GM04503 (cell line): Measurements from ENCODE around the gene MOG.
"Not testable (repeated sequence)": the region's sequence is repeated elsewhere in the genome, so short reads cannot be mapped to it uniquely, and the experiment has no call there.

Experiments used
- DNase-seq: peaks from one replicate; pipeline ENCODE4 v3.0.0-alpha.2; 2012; ENCODE audit warnings: low read depth

Gene MOG

DNA sequence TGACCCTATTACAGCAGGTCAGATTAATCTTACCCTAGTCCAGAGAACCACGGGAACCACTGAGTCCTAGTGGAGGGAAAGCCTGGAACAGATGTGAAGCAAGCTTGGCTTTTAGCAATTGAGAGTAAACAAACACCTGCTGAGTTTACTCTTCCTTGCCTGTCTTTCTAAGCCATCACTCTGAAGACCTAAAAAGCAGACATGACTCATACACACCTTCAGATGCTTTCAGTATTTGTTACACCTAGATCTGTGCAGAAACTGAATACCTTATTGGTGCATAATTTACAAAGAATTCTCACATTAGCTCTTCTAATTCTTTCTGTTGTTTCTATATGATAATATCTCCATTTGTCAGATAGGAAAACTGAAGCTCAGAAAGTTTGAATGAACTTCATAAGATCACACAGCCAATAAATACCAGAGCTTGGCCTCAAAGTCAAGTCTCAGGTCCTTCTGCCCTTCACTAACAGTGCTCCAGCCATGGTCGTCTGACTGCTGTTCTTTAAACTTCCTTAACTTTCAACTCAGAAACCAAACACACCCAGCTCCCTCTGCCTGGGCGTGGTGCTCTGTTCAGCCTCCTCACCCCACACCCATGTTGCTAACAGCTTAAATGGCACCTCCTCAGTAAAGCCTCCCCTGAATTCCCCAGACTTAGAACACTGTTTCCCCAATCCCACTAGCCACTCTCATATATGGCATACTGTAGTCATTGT is 15.3 kb upstream of the MOG start:
- no peak for DNase-seq

DNA sequence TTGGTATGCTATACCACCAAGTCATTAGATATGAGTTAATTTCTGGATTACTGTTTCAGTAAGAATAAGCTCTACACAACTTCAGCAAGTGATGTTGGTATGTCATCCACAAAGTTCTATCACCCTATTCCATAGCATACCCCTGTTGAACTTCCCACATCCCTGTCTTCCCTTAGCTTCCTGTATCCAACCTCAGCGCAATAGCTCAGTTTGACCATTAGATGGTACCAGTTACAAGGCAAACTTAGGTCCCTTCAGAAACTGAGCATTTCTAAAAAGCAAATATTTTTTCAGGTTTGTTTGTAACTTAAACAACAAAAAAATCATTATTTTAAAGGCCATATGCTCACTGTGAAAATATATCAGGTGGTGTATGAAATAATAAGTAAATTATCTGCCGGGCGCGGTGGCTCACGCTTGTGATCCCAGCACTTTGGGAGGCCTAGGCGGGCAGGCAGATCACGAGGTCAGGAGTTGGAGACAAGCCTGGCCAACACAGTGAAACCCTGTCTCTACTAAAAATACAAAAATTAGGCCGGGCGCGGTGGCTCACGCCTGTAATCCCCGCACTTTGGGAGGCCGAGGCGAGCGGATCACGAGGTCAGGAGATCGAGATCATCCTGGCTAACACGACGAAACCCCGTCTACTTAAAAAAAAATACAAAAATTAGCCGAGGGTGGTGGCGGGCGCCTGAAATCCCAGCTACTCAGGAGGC is 8.8 kb upstream of the MOG start:
- no peak for DNase-seq

DNA sequence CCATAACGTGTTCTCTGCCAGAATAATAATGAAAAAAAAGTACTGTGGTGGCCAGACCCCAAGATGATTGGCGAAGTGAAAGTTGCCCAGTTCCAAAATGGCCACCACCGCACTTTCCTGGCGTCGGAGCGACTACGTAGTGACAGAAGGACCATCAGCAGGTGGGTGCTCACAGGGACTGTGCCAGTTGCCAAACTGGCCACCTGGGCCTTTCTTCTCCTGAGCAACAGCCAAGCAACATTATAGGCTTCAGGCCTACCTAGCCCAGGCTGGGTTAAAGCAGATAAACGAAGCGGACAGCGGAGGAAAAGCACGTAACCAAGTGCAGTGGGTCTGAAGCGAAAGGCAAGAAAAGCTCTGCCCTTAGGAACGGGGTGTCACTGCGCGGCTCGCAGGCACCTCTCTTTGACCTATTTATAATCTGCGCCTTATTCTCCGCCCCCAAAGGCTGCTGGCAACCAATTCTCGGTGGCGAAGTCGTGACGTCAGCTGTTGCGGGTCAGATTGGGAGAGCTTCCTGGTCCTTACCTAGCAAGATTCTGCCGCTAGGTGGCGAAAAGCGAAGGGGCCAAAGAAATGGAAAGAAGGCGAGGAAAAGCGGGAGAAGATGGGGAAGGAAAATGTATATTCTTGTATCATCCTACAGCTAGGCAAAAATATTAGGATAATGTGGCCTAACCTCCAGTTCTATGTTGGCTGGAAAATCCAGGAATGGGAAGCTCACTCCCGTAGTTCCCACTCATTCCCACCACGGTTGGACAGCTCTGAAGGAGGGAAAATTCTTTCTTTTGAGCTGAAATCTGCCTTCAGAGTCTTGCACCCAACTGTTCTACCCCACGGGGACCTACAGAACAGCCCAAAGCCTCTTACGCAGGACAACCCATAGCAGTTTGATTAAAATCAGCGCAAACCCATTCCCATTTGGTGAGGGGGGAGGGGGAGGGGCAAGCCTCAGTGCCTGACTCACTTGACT is 6.9 kb upstream of the MOG start:
- peak; percentile 75 for DNase-seq

DNA sequence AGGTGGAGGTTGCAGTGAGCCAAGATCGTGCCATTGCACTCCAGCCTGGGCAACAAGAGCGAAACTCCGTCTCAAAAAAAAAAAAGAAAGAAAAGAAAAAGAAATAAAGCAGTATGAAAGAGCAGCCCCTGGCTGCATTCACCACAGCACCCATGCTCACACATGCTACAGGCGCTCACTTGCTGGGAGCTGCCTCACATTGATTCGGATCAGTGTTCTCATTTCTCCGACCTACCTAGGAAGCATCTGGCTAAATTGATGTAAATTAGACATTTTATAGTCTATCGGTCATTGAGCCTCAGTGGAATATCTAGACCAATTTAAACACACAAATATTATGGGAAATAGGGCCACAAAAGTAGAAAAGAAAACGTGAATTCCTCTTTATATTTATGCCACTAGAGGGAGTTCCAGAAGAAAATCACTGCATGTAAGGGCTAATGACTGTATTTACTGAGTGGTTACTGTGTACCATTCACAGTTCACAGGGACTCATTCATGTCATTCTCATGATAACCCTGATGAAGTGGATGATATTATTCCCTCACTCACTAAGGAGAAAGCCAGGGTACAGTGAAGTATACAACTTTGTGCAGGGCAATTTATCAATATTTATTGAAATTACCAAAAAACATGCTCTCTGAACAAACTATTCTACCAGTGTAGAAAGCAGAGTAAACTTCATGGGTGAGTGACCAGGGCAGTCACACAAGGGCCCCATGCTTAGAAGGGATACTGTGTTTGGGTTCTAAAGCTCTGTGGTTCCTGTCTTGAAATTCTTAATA is 5.3 kb upstream of the MOG start:
- DNase-seq, result no peak

DNA sequence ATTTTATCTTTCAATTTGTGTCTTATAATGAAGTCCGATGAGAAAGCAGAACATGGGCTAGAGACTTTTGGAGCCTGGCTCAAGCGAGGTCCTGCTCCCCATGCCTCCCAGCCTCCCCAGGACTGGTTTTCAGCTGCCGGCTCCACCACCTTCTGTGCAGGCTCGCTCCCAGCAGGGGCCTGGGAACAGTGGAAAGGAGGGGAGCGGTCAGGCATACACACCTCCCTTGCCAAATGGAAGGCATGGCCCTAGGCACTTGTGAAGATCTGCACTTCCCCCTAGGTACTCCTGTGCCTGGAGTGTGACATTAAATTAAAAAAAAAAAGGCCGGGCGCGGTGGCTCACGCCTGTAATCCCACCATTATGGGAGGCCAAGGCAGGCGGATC is 4.7 kb upstream of the MOG start:
- DNase-seq, result no peak

DNA sequence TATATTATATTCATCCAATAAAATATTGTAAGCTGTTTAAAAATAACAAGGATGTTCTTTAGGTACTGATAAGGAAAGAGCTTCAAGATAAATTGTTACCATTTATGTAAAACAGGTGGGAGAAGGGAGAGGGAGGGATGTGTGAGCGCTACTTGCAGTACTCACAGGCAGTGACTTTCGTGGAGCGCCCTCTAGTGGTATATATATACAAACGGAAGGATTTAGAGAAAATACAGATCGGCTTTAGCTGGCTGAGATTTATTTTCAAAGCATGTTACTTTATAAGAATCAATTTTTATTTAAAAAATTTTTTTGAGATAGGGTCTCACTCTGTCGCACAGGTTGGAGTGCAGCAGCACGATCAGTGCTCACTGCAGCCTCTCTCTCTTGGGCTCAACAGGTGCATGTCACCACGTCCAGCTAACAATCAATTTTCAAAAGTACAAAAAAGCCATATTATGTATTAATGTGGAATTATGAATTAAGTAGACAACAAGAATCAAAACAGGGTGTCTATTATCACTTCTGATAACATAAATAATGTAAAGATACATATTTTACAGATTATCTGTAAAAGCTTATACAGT is 3.3 kb upstream of the MOG start:
- DNase-seq, result no peak

DNA sequence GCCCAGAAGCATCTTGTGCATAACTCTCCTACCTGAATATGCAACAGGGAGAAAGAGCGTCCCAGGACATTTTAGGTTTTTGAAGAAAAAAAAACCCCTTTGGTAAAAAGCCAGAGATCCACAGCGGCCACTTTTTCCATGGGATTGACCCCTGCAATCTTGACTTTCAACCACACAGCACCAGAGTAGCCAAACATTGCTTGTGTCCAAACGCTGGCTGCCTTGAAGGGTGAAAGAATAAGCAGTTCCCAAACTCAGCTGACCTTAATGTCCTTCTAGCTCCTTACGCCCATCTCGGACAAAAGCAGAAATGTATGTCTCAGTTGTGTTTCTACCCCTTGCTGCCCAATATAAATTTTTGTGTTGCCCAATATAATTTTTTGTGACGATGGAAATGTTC is 1.2 kb upstream of the MOG start:
- no peak for DNase-seq

DNA sequence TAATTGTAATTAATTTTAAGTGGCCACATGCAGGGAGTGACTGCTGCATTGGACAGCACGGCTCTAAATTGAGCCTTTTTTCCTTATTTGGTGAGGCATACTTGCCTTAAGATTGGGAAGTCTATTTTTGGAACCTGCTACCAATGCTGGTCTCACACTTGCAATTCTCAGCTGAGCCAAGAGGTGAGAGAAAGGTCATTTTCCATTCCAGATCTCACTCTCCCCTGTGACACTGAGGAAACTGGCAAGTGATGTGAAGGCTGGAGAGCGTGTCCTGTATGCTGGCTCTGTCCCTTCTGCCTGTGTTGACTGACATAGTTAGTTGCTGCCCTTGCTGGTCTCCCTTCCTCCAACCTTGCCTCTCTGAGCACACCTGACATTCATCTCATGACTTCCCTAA is 735 bp upstream of the MOG start:
- no peak for DNase-seq

DNA sequence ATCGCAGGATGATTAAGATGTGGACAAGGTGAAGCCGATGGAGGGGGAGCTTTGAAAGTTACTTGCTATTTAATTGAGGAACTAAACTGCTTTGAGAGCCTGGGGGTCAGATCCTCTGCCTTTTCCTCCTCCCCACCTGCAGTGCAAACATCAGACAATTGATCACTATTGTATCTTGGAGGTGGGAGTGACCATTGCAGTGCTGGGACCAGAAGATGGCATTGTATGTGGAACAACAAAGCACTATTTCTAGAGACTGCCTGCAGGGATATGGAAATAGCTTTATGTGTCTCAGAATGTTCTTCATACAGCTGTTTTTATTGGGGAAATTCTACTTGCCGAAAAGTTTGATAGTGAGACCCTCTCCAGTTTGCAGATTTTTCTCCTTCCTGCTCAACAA is 4.2 kb downstream of the MOG start:
- no peak for DNase-seq

DNA sequence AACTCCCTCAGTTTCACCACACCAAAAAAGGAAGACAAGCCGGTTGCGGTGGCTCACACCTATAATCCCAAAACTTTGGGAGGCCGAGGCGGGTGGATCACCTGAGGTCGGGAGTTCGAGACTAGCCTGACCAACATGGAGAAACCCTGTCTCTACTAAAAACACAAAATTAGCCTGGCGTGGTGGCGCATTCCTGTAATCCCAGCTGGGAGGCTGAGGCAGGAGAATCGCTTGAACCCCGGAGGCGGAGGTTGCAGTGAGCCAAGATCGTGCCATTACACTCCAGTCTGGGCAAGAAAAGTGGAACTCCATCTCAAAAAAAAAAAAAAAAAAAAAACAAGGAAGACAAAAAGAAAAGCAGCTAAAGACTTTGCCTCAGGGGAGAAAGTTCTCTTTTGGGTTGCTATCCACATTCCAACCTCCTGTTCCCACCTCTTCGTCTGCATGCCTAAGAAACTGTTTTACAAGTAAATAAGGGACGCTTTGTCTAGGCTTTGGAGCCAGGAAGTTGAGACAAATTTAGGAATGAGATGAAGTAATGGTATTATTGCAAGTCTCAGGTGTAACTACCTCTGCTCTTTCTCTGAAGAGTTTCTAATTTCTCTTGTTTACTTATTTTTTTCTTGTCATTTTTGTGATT is 4.7 kb downstream of the MOG start:
- not testable (repeated sequence) for DNase-seq

DNA sequence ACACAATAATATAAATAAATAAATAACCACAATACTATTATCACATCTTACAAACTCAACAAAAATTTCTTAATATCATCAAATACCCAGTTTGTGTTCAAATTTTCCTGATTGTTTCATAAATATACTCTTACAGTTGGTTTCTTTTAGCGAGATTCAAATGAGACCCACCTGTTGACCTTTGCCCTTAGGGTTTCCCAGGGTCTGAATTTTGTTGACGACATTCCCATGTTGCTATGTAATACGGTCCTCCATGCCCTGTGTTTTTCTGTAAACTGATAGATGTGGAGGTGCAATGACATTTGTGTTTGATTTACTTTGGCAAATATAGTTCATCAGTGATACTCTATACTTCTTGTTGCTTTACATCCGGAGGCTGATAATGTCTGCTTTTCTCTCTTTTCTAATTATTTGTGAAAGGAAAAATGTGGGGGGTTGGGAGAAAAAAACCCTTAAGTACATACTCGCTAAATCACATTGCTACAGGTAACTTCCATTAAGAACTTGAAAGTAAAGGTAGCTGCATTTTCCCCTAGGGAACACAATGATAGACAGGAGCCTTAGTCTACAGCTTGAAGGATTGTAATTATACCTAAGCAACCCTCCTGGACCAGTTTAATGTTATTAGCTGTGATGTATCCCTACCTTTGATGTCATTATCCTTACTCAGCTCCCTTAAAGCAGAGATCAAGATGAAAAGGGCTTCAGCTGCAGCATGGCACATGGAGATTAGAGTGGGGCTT is 6.6 kb downstream of the MOG start:
- DNase-seq, result no peak

DNA sequence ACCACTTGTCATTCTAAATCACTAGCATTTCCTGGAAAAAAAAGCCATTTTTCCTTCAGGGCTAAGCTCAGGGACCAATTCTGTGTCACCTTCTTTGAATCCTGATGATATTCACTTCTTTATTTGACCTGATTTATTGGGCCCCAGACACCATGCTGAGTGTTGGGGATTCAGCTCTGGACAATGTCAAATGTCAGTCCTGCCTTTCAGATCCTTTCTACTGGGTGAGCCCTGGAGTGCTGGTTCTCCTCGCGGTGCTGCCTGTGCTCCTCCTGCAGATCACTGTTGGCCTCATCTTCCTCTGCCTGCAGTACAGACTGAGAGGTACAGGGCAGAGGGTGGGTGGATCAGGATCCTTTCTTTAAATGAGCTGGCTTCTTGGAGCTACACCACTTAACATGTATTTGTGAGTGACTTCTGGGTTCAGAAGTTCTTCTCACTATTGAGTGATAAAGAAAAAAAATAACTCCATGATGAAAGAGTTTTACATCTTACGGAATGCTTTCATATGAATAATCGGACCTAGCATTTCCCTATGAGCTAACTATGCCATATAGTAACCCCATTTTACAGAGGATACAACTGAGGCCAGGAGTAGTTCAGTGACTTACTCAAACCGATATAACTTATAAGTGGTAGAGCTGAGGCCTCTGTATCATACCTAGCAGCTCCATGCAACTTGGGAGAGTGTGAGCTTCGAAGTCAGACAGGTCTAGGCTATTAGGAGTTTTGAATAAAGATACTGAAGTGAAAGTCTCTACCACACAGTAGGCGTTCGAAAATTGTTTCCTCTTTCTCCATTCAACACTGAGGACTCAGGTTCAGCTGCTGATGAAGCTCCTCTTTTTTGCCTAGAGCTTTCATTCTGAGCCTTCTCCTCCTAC is 9.3 kb downstream of the MOG start:
- no peak for DNase-seq

DNA sequence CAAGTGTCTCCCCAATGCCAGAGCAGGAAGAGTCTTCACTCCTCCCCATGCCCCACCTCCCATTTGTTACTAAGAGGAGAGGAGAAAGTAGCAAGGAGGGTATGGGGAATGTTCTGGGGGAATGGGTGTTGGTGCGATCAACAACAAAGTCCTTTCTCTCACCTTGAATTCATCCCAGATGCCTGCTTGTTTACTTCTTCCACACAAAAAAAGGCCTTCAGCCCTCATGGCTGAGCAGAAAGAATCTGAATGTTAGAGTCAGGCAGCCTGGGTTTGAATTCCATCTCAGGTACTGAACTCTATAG is 9.9 kb downstream of the MOG start:
- no peak for DNase-seq

DNA sequence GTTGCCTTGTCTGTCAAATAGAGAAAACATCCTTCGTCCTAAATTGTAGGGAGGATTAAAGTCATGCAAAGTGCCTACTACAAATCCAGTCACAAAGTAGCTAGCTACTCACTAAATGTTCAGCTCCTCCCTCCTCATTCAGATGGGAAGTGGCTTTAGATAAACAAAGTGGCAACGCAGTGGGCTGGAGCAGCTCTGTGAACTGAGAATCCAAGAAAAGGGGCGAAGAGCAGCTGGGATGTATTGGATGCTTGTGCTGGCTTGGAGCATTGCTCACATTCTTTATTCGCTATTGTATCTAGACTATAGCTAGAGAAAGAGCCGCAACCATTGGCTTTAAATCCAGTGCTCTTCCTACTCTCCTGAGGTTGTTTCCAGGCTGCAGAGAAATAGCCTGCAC is 10.3 kb downstream of the MOG start:
- DNase-seq, result no peak

DNA sequence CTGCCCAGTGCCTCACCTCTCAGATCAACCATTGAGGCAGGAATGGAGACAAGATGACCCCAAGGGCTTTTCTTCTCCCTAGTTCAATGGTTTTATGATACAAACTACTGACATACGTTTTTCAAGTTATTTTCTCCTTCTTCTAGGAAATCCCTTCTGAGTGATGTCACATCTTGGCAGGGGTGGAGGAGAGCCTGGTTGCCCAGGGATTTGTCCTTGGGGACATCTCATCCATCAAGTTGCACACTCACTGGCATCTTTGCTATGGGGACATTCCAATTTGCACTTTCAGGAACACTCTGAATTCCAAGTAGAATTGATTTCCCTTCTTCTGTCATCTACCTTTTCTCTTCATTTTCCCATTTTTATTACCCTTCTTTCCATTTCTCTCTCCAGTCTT is 14.1 kb downstream of the MOG start:
- DNase-seq, result no peak

DNA sequence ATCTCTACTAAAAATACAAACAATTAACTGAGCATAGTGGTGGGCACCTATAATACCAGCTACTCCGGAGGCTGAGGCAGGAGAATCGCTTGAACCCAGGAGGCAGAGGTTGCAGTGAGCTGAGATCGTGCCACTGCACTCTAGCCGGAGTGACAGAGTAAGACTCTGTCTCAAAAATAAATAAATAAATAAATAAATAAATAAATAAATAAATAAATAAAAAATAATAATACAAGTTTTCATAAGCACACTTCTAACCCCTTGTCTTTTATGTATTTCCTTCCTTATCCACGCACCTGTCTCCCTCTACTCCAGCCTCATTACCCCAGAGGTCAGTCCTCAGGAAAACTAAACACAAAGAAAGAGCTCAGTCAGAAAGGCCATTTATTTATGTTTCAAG is 15.2 kb downstream of the MOG start:
- DNase-seq, result not testable (repeated sequence)

DNA sequence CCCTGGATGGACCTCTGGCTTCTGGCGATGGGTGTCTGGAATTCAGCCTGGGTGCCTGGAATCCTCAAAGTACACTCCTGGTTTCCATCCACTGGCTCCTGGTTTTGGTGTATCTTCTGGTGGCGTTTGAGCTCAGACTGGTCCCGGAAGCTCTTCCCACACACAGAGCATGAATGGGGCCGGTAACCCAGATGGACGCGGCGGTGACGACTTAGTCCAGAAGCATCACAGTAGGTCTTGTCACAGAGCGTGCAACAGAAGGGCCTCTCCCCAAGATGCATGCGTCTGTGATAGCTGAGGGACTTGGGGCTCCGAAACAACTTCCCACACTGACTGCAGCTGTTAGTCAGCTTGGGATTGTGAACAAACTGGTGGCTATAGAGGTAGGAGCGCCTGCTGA is 16.3 kb downstream of the MOG start:
- DNase-seq, result no peak

DNA sequence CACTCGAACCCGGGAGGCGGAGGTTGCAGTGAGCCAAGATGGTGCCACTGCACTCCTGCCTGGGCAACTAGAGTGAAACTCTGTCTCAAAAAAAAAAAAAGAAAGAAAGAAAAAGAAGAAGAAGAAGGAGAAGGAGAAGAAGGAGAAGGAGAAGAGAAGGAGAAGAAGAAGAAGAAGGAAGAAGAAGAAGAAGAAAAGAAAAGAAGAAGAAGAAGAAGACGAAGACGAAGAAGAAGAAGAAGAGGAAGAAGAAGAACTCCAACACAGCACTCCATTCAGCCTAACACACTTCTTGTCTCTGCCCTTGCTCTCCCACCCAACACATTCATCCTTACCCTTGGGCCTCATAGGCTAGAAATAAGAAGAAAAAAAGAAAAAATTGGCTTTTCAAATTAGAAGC is 17.1 kb downstream of the MOG start:
- DNase-seq, result no peak

DNA sequence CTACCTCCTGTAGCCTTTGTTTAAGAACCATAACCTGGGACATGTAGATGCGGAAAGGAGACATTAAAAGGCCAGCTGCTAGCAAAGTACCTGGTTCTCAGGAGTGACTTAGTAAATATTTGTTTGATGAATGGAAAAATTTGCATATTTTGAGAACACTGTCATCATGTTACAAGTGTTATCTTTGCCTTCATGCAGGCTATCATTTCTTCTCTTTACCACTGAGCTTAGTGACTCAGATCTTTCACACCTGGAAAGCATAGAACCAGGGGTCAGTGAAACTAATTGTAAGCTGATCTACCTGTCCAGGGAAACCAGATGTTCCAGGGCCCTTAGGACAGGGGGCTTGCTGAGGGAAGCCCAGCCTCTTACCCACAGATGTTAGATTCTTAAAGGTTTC is 18.7 kb downstream of the MOG start:
- DNase-seq, result no peak
